BJ (cell line): Measurements from ENCODE around the gene RNF220. TPM values are rescaled to one million over a fixed set of nuclear protein-coding genes. Genes with fewer than 3 reads are reported as not detected.

Source experiments
- CTCF ChIA-PET: fragments of 350-600 bp; formaldehyde crosslinking; extraction: SDS; loops from one replicate; lab custom pipeline; 2021; ENCODE audit warnings: antibody characterized with exemption, inconsistent platforms; lab: Yijun Ruan, JAX
- POLR2A ChIA-PET: fragments of 300-600 bp; sonication (Branson Sonifier 250); formaldehyde crosslinking; extraction: SDS; loops from one replicate; lab custom pipeline; 2021; ENCODE audit warnings: antibody characterized with exemption; lab: Charles Lee
- DNase-seq: peaks from one replicate; pipeline ENCODE4 v3.0.0-alpha.2; 2011; ENCODE audit warnings: low read depth
- H3K27me3 ChIP-seq: 2 replicates; pipeline ENCODE4 v1.6.0; 2011; ENCODE audit warnings: low read length; ENCODE audit not compliant: control insufficient read depth, insufficient read depth
- H3K36me3 ChIP-seq: 2 replicates; pipeline ENCODE4 v1.5.1; 2011; ENCODE audit warnings: low read length; ENCODE audit not compliant: control insufficient read depth, insufficient read depth
- H3K4me3 ChIP-seq: 2 replicates; pipeline ENCODE4 v1.5.1; 2011; ENCODE audit warnings: low read depth, mild to moderate bottlenecking, control low read depth, low read length
- CTCF ChIP-seq: IDR thresholded peaks from 2 replicates; pipeline ENCODE4 v1.5.1; 2011; ENCODE audit warnings: low read depth, mild to moderate bottlenecking, control low read depth, inconsistent platforms, low read length, moderate library complexity; ENCODE audit not compliant: insufficient read depth
- polyA plus RNA-seq: library from polyadenylated mRNA; depleted of rRNA; stranded (reverse); fragments of >200 nt; gene quantifications from 2 replicates; pipeline ENCODE4 v1.2.3, GENCODE V29; 2011

The RNF220 gene
- polyA plus RNA-seq, 1 experiment, result 65.4 TPM

GRCh38 chr1:44681905-44682882 is 277.1 kb downstream of the RNF220 start:
- no peaks in the 10 kb centered on the region for H3K27me3 ChIP-seq
- ChIA-PET POLR2A (no interaction called here), CTCF (interaction anchor here (0.9 to 1.8 kb wide), 2 partner anchors 27 to 29 kb away, joined by 3 to 6 read pairs; no protein-coding TSS in a partner anchor)
- H3K4me3 ChIP-seq, result no peak overlapping the region
- TF ChIP-seq CTCF, result no peak
- no peaks in the 10 kb centered on the region for H3K36me3 ChIP-seq
- DNase-seq, result no peak

- no peak for TF ChIP-seq CTCF
- CTCF ChIA-PET, result no interaction called here
These were observed 277.8 kb downstream of the RNF220 start for GRCh38 chr1:44682883-44683265.

GRCh38 chr1:44684525-44684924 is 279.5 kb downstream of the RNF220 start:
- peaks cover 3% of the 10 kb centered on the region for H3K27me3 ChIP-seq
- no peak for TF ChIP-seq CTCF
- DNase-seq, result no peak
- no peak overlapping the region for H3K4me3 ChIP-seq
- ChIA-PET CTCF (no interaction called here), POLR2A (no interaction called here)
- H3K36me3 ChIP-seq, result no peaks in the 10 kb centered on the region

More at GRCh38 chr1:44682883-44683265, 277.8 kb downstream of the RNF220 start:
- POLR2A ChIA-PET, result no interaction called here
- DNase-seq, result no peak
- H3K36me3 ChIP-seq, result no peaks in the 10 kb centered on the region
- H3K4me3 ChIP-seq, result no peak overlapping the region
- H3K27me3 ChIP-seq, result peaks cover 3% of the 10 kb centered on the region

- POLR2A ChIA-PET, result no interaction called here
- CTCF ChIA-PET, result no interaction called here
- no peak for DNase-seq
- Histone ChIP-seq H3K27me3 (peaks cover 3% of the 10 kb centered on the region), H3K4me3 (no peak overlapping the region), H3K36me3 (no peaks in the 10 kb centered on the region)
- no peak for TF ChIP-seq CTCF
These were observed 280.2 kb downstream of the RNF220 start for GRCh38 chr1:44685218-44685617.

- no peak for DNase-seq
- H3K4me3 ChIP-seq, result no peak overlapping the region
- POLR2A ChIA-PET, result no interaction called here
- CTCF ChIA-PET, result interaction anchor here (2.7 kb wide), 1 partner anchor 8 kb away, joined by 6 read pairs; no protein-coding TSS in a partner anchor
- H3K36me3 ChIP-seq, result no peaks in the 10 kb centered on the region
- TF ChIP-seq CTCF, result no peak
- peaks cover 3% of the 10 kb centered on the region for H3K27me3 ChIP-seq
These were observed 280.8 kb downstream of the RNF220 start for GRCh38 chr1:44685881-44686280.
